K562 (cell line): Measurements from ENCODE around the gene CDC14A. TPM values are rescaled to one million over a fixed set of nuclear protein-coding genes. Genes with fewer than 3 reads are reported as not detected.
"Not testable (repeated sequence)": the region's sequence is repeated elsewhere in the genome, so short reads cannot be mapped to it uniquely, and the experiment has no call there.

Source experiments
- ATAC-seq: fragments of 200-7000 bp; cut with Tn5 transposase; 3 replicates; pipeline ENCODE4 v1.9.1; 2020; ENCODE audit warnings: moderate library complexity
- BruUV-seq: library from RNA; stranded (reverse); fragments of 400-500 nt; replicated peaks from 2 replicates; lab custom pipeline; 2021; lab: Mats Ljungman, UMichigan
- CTCF ChIA-PET: fragments of 300-600 bp; formaldehyde crosslinking; extraction: SDS; loops from one replicate; lab custom pipeline; 2021; ENCODE audit warnings: low intra/inter-chr PET ratio; lab: Yijun Ruan, JAX
- POLR2A ChIA-PET: fragments of 300-600, 350-650 bp; sonication (Branson Sonifier 250); formaldehyde crosslinking; extraction: SDS; loops from one replicate; lab custom pipeline; 2021; ENCODE audit warnings: antibody characterized with exemption, inconsistent platforms; lab: Yijun Ruan, JAX
- DNase-seq, 4 experiments: peaks; one replicate each; pipeline versions ENCODE4 v3.0.0 to v3.0.0-alpha.2; 2011 to 2018; ENCODE audit warnings: low spot score in 3 of 4, mixed read lengths in 3 of 4; ENCODE audit errors: extremely low read depth in 1 of 4
- FAIRE-seq: peaks from 2 replicates; lab custom pipeline; 2011; peaks lifted over from hg19 to GRCh38; lab: Jason Lieb, UNC
- H2AFZ ChIP-seq: 2 replicates; pipeline ENCODE4 v1.6.0; 2011; ENCODE audit warnings: low read depth, low read length, control low read depth, inconsistent platforms
- H3K27ac ChIP-seq: fragments of 200-600 bp; 3 replicates; pipeline ENCODE4 v1.8.0; 2011; ENCODE audit warnings: low read depth, mild to moderate bottlenecking, control low read depth, inconsistent platforms, low read length, moderate library complexity, mixed read lengths; ENCODE audit errors: extremely low read depth
- H3K27me3 ChIP-seq, 2 experiments: fragments of 300-600 bp in 1 of 2; 2 replicates in 1 of 2; 3 replicates in 1 of 2; pipeline versions ENCODE4 v1.6.0 to v1.8.0; 2011; ENCODE audit warnings: inconsistent platforms in 2 of 2, low read length in 2 of 2, mild to moderate bottlenecking in 1 of 2, mixed read lengths in 1 of 2, moderate library complexity in 1 of 2; ENCODE audit not compliant: control insufficient read depth in 2 of 2, insufficient read depth in 2 of 2
- H3K36me3 ChIP-seq: fragments of 300-600 bp; 3 replicates; pipeline ENCODE4 v1.8.0; 2011; ENCODE audit warnings: mild to moderate bottlenecking, low read length, inconsistent platforms; ENCODE audit not compliant: control insufficient read depth, insufficient read depth
- H3K4me1 ChIP-seq, 2 experiments: fragments of 200-600 bp in 1 of 2; replicated peaks in 1 of 2; 2 replicates in 1 of 2; 3 replicates in 1 of 2; pipeline versions ENCODE4 v1.5.1 to v1.8.0; 2011; ENCODE audit warnings: inconsistent platforms in 2 of 2, low read length in 2 of 2, mild to moderate bottlenecking in 1 of 2, mixed read lengths in 1 of 2, moderate library complexity in 1 of 2; ENCODE audit not compliant: control insufficient read depth in 2 of 2, insufficient read depth in 2 of 2
- H3K4me2 ChIP-seq: 2 replicates; pipeline ENCODE4 v1.6.1; 2011; ENCODE audit warnings: low read length, control low read depth, inconsistent platforms, mixed read lengths; ENCODE audit not compliant: insufficient read depth
- H3K4me3 ChIP-seq: fragments of 200-600 bp; sonication (generic), shearing (Covaris generic); 2 replicates; pipeline ENCODE4 v1.5.1; 2016; ENCODE audit warnings: control low read depth, inconsistent platforms
- H3K79me2 ChIP-seq: fragments of 200-600 bp; 3 replicates; pipeline ENCODE4 v1.8.0; 2011; ENCODE audit warnings: low read length, inconsistent platforms; ENCODE audit not compliant: control insufficient read depth, insufficient read depth
- H3K9ac ChIP-seq, 2 experiments: 2 replicates each; pipeline versions ENCODE4 v1.6.0 to v1.6.1; 2011; ENCODE audit warnings: low read depth in 2 of 2, low read length in 2 of 2, control low read depth in 1 of 2, inconsistent platforms in 1 of 2, mild to moderate bottlenecking in 1 of 2, mixed read lengths in 1 of 2; ENCODE audit not compliant: insufficient read depth in 1 of 2
- H3K9me1 ChIP-seq: one replicate; pipeline ENCODE4 v1.6.0; 2011; ENCODE audit warnings: inconsistent platforms, mild to moderate bottlenecking, low read length, moderate library complexity; ENCODE audit not compliant: control insufficient read depth, insufficient read depth
- H3K9me3 ChIP-seq: replicated peaks from 2 replicates; pipeline ENCODE4 v1.5.1; 2011; ENCODE audit warnings: low read depth, low read length, inconsistent platforms; ENCODE audit not compliant: control insufficient read depth, insufficient read depth
- H4K20me1 ChIP-seq: replicated peaks from 2 replicates; pipeline ENCODE4 v1.6.1; 2011; ENCODE audit warnings: low read length, inconsistent platforms, mixed read lengths; ENCODE audit not compliant: control insufficient read depth, insufficient read depth
- CEBPB ChIP-seq: fragments of 450-650 bp; IDR thresholded peaks from 2 replicates; pipeline ENCODE4 v1.6.1; 2016; ENCODE audit warnings: missing genetic modification characterization, missing compliant biosample characterization
- CEBPG ChIP-seq, 3 experiments: fragments of 200-800 bp in 1 of 3; sonication (Bioruptor generic) in 1 of 3; sonication (generic) in 1 of 3; formaldehyde crosslinking in 1 of 3; IDR thresholded peaks in 2 of 3; conservative IDR thresholded peaks in 1 of 3; 2 replicates each; pipeline versions ENCODE4 v1.6.1 to v1.8.0; 2016 to 2022; ENCODE audit warnings: missing compliant biosample characterization in 2 of 3, missing genetic modification characterization in 2 of 3, mild to moderate bottlenecking in 1 of 3, missing genetic modification reagents in 1 of 3
- SREBF1 ChIP-seq: fragments of 150-350 bp; IDR thresholded peaks from 2 replicates; pipeline ENCODE4 v1.6.1; 2014; ENCODE audit warnings: antibody characterized with exemption, low read depth, low read length, borderline replicate concordance
- ZNF584 ChIP-seq: fragments of 200-800 bp; sonication (Bioruptor generic); IDR thresholded peaks from 2 replicates; pipeline ENCODE4 v1.6.1; 2016; ENCODE audit warnings: low read depth, mild to moderate bottlenecking, missing genetic modification characterization, missing compliant biosample characterization
- ZNF644 ChIP-seq: fragments of 200-800 bp; sonication (Bioruptor generic); IDR thresholded peaks from 2 replicates; pipeline ENCODE4 v1.6.1; 2016; ENCODE audit warnings: low read depth, missing genetic modification characterization, missing compliant biosample characterization
- WGBS: fragments of 100-300 bp; shearing (Covaris generic); methylation state at CpG from one replicate; pipeline ENCODE4 v1.1.6; 2016; ENCODE audit warnings: low coverage, mixed read lengths; ENCODE audit not compliant: insufficient coverage; ENCODE audit errors: missing lambda C conversion rate; 5-methylcytosine and 5-hydroxymethylcytosine counted together
- in situ Hi-C: fragments of 300-500 bp; cut with MboI; formaldehyde crosslinking; loops from 4 replicates; pipeline ENCODE4 v1.15.0; 2018; ENCODE audit warnings: inconsistent platforms, mixed read lengths
- intact Hi-C: fragments of 100-400 bp; cut with micrococcal nuclease; formaldehyde crosslinking; loops from 2 replicates; pipeline ENCODE4 v1.14.2; 2022
- polyA plus RNA-seq, 8 experiments: library from polyadenylated mRNA; depleted of rRNA in 4 of 8; stranded (reverse) in 5 of 8; unstranded in 3 of 8; fragments of >200 nt; fragmentation: Nextera tagmentation in 2 of 8; fragmentation: Illumina TruSeq in 1 of 8; extraction: Ambion mirVana in 2 of 8; extraction: Trizol in 1 of 8; gene quantifications; 2 replicates each; pipeline versions ENCODE4 v1.2.1 to v1.2.3, GENCODE V29; 2011 to 2014; ENCODE audit warnings: inconsistent platforms in 1 of 8, missing spikeins in 1 of 8
- total RNA-seq, 7 experiments: library from RNA; depleted of rRNA in 6 of 7; stranded (reverse); fragments of >200 nt in 6 of 7; fragmentation: Illumina TruSeq in 2 of 7; extraction: Trizol in 2 of 7; gene quantifications; 2 replicates each; pipeline versions ENCODE4 v1.2.1 to v1.2.3, GENCODE V29; 2011 to 2021; ENCODE audit warnings: low replicate concordance in 1 of 7
- TF ChIP-seq, protein P1 (sequence below): sonication (generic); formaldehyde crosslinking; IDR thresholded peaks from 2 replicates; pipeline ENCODE4 v1.8.1; 2023; ENCODE audit warnings: mild to moderate bottlenecking, missing genetic modification reagents

Gene CDC14A
- total and polyA plus RNA-seq, 9 of the 15 experiments (the other 6 are each of a cell fraction or from before 2014, with no cell fraction given): 17.0 to 74.3 (median 33.4) TPM

- H3K4me2 ChIP-seq; in situ Hi-C loops; H3K79me2 ChIP-seq; POLR2A ChIA-PET; H3K9me3 ChIP-seq; intact Hi-C loops; H3K9ac ChIP-seq; BruUV-seq; H3K4me3 ChIP-seq; ATAC-seq; H3K36me3 ChIP-seq; H3K9me1 ChIP-seq; H3K27me3 ChIP-seq; H3K27ac ChIP-seq; CTCF ChIA-PET; FAIRE-seq; H2AFZ ChIP-seq; DNase-seq; H4K20me1 ChIP-seq; TF ChIP-seq CEBPG (CRISPR knock-in tag; IDR thresholded peaks at IDR 0.05): not testable (repeated sequence)
- WGBS: 22% methylated on average over 2 of the region's 2 CpGs
- H3K4me1 ChIP-seq: peaks cover under 1 to 19% of the 10 kb centered on the region in 2 experiments; a peak in 3 of 5 replicates
- TF ChIP-seq CEBPB (tag) (peak; percentile 30; the same call in 1 of the 2 replicates), CEBPG (tag; conservative IDR thresholded peaks at IDR 0.05 in 1 of 2, IDR thresholded peaks at IDR 0.05 in 1 of 2) (peak in 1 of 2 experiments; percentile 18; a peak in 1 of 4 replicates)
Measured at GRCh38 chr1:100331146-100331545, 21.2 kb upstream of the CDC14A start.

- POLR2A ChIA-PET: interaction anchor here (0.7 kb wide), 1 partner anchor 966 kb away, joined by 3 read pairs; no protein-coding TSS in a partner anchor
- no peaks in the 10 kb centered on the region for H3K9me3 ChIP-seq
- no peak for FAIRE-seq
Measured at GRCh38 chr1:100332331-100332730, 20.0 kb upstream of the CDC14A start.

More at GRCh38 chr1:100332331-100332730, 20.0 kb upstream of the CDC14A start:
- no peaks in the 10 kb centered on the region for H3K9me1 ChIP-seq
- in situ Hi-C loops: no loop called here
- H3K4me2 ChIP-seq: no peak overlapping the region
- WGBS: 83% methylated on average over 8 of the region's 9 CpGs
- peaks cover 5 to 28% of the 10 kb centered on the region in 2 experiments; a peak in 3 of 5 replicates for H3K4me1 ChIP-seq
- no TSS peak for BruUV-seq
- no peaks in the 10 kb centered on the region for H4K20me1 ChIP-seq
- CTCF ChIA-PET: no interaction called here
- H3K27ac ChIP-seq: no peak overlapping the region
- H3K79me2 ChIP-seq: no peaks in the 10 kb centered on the region
- H3K9ac ChIP-seq: no peak overlapping the region
- ATAC-seq: no peak
- no peak overlapping the region for H3K4me3 ChIP-seq
- H3K36me3 ChIP-seq: no peaks in the 10 kb centered on the region
- intact Hi-C loops: no loop called here
- 0 out of 2 replicates have a peak overlapping the region, but pooled peaks have one; percentile 7 for H2AFZ ChIP-seq
- H3K27me3 ChIP-seq: no peaks in the 10 kb centered on the region
- no peak for TF ChIP-seq ZNF584
- TF ChIP-seq ZNF644 (tag): no peak
- no peak for TF ChIP-seq SREBF1
- TF ChIP-seq, protein P1, sequence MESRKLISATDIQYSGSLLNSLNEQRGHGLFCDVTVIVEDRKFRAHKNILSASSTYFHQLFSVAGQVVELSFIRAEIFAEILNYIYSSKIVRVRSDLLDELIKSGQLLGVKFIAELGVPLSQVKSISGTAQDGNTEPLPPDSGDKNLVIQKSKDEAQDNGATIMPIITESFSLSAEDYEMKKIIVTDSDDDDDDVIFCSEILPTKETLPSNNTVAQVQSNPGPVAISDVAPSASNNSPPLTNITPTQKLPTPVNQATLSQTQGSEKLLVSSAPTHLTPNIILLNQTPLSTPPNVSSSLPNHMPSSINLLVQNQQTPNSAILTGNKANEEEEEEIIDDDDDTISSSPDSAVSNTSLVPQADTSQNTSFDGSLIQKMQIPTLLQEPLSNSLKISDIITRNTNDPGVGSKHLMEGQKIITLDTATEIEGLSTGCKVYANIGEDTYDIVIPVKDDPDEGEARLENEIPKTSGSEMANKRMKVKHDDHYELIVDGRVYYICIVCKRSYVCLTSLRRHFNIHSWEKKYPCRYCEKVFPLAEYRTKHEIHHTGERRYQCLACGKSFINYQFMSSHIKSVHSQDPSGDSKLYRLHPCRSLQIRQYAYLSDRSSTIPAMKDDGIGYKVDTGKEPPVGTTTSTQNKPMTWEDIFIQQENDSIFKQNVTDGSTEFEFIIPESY (CRISPR knock-in tag): peak; percentile 37; the same call in 1 of the 2 replicates
- DNase-seq: no peak
